GM21576 (cell line): ENCODE results near the gene NFATC2.

Source experiments
- ATAC-seq: cut with Tn5 transposase; IDR thresholded peaks from one replicate; pipeline ENCODE4 v1.9.1; 2021; ENCODE audit warnings: mild to moderate bottlenecking, moderate library complexity; ENCODE audit not compliant: unreplicated experiment

Gene NFATC2

DNA sequence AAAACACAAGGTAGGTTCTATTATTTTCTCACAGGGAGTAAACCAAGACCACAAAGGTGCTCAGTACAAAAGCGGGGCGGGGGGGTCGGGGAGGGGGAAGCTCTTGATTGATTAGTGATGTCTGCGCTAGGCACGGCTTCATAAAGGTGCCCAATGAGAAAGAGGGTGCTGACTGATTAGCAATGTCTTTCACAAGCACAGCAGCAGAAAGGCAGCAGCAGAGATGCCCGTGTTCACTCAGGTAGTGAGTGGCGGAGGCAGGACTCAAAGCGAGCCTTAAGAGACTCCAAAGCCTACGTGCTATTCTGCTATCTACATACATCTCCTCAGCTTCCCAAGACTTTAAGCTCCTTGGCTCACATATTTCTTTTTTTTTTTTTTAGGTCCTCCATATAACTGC, 20.3 kb downstream of the NFATC2 start:
- ATAC-seq: no peak

DNA sequence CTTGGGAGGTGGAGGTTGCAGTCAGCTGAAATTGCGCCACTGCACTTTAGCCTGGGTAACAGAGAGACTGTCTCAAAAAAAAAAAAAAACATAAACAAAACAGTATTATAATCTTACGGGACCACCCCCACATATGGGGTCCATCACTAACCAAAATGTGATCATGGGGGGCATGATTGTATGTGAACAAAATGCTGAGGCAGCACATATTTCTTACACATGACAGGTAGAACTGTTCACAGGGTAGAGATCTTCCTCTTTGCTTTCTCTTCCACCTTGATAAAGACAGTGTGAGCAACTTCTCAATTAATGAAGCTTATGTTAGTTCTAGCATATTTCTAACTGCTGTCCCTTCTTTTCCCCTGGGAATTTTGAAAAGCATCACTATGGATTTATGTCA, 24.7 kb downstream of the NFATC2 start:
- no peak for ATAC-seq

DNA sequence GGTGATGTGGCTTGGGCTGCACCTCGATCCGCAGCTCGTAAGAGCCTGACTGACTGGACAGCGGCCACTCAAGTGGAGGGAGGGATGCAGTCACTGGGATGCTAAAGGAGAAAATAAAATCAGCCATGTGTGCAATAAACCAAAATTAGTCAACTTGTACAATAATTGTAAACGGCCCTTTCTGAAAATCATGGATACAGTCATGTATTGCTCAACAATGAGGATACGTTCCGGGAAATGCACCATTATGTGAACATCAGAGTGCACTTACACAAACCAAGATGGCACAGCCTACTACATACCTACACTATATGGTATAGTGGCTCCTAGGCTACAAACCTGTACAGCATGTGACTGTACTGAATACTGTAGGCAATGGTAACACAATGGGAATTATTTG, 25.7 kb downstream of the NFATC2 start:
- no peak for ATAC-seq

DNA sequence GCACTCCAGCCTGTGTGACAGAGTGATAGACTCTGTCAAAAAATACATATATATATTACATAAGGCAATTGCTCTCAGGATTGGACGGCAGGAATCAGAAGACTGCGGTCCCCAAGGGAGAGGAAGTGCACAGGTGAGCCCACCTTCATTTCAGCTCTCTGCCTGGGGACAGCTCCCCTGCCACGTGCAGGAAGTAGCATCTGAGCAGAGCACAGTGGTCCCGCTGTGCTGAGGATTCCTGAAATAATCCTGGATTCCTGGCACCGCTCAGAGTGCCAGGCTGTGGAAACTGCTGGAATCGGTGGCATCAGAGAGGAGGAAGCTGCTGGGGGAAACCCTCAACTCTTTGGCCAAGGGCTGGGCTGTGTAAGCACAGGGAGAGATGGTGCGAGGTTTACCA, 27.7 kb downstream of the NFATC2 start:
- ATAC-seq: no peak

DNA sequence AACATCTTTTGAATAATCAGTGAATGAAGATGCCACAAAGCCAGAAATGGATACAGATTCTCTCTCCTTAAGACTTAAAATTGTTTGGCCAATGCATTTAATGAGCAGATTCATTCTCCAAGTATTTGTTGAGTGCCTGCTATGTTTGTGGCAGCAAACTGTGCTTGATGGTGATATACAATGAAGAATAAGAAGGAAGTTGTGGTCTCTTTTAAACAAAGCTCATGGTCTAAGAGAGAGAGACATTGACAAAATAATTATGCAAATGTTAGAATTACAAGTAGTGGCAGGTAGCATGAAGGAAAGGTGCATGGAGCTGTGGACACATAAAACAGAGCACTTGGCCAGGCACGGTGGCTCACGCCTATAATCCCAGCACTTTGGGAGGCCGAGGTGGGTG, 28.3 kb downstream of the NFATC2 start:
- ATAC-seq: no peak

DNA sequence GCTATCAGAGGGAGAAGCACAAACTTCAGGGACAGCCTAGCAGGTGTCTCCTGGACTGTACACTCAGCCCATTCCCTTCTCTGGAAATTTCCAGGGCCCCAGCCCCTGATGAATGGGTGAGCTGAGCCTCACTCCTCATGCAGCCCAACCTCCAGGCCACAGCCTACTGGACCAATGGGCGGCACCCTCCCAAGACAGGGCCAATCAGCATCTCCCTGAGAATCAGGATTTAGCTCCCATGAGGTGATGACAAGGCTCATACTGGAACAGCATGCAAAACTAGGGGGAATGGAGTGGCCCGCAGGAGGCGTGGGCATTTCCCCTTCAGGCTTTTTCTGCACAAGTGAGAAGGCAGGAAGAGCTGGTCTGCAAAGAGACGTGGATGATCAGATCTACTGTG, 29.0 kb downstream of the NFATC2 start:
- no peak for ATAC-seq

DNA sequence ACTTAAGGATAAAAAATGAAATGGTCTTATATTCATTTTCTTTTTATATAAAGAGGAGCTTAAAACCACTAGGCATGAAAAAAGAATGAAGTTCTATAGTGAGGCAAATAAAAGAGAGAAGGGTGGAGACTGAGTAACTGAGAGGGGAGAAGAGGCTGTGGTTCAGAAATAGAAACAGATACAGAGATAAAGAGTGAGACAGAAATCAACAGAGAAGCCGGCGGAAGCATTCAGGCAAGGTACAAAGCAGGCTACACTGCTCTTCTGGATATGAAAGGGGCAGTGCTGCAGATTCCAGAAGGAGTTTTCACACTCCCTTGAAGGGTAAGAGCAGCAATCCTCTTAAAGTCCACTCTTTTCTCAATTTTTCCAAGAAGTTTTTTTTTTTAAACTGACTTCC, 29.9 kb downstream of the NFATC2 start:
- no peak for ATAC-seq

DNA sequence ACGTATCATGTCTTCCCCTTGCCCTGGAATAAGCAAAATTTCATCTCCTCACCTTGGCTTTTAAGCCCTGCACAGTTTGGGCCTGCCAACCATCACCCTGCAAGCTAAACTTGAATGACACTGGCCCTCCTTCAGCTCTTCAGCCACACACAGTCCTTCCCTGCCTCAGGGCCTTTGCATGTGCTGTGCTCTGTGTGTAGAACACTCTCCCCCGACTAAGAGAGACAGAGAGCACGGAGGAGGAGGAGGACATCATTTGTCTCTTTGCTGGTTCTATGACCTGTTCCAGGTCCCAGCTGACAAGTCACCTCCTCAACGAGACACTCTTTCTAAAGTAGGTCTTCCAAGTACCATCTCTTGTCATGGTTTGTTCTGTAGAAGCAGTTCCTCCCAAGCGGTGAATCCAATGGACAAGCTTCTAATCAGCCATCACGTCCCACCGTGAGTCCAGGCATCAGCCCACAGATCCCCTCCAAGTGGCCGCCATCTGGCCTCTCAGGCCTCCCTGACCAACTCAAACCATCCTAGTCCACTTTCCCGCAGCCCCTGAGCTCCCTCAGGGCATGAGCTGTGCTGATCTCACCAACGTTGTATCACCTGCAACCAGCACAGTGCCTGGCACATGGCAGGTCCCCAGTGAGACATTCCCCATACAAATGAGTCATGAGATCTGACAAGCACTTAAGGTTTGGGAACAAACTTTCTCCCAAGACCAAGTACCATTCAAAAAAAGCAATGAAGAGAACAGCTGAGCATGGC, 30.5 kb downstream of the NFATC2 start:
- no peak for ATAC-seq

DNA sequence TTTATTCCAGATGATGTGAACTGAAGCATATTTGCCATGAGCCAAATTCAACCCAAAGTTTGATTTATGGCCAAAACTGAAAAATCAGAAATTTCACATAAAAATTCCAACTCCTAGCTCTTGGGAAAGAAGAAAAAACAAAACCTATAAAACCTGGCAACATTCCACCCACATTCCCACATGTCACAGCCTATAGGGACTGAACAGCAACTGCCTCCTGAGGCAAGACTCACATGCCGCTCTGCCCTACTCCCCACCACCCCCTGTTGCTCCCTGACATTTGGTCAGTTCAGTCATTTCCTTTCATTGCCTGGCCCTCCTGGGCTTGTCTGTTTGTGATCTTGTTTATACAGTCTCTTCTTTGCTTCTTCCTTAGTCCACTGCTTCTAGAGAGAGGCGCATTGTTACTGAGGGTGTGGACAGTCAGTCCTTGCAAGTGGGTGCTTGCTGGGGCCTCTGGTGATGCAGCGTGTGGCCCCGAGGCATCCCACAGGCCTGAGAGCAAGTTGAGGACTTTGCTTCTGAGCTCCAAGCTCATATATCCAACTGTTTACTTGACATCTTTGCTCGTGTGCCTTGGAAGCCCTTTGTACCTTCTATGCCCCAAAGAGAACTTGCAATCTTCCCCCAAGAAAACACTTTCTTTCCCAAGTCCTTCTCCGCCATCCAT, 31.4 kb downstream of the NFATC2 start:
- no peak for ATAC-seq

DNA sequence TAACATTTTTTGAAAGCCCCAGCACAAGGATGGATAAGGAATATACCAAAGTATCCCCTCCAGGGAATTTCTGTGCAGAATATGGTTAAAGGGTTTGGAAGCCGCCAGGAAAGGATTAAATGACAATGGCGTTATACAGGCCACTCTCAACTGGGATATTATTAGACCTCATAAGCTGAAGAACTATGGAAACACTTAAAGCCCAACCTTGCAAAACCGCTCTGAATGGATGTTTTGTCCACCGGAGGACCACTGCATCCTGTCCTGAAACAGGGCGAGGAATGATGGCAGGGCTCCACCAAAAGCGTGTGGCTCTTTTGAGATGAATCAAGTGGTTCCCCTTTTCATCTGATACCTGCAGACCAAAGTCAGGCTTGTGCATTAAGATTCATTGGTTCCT, 32.4 kb downstream of the NFATC2 start:
- no peak for ATAC-seq

DNA sequence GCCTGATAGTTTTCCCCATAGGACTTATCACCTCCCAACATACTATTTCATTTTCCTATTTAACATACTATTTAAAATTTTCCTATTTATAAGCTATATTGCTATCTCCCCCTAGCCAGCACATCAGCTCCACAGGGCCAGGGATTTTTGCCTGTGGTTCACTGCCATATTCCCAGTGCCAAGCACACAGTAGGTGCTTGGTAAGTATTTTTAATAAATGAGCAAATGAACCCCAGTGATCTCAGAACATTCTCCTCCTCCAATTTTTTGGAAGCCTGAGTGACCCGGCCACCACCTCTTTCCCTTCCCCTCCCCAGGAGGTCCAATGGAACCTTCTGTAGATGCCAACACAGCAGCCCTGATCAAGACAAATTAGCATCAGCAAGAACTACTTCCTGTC, 33.3 kb downstream of the NFATC2 start:
- ATAC-seq: no peak

DNA sequence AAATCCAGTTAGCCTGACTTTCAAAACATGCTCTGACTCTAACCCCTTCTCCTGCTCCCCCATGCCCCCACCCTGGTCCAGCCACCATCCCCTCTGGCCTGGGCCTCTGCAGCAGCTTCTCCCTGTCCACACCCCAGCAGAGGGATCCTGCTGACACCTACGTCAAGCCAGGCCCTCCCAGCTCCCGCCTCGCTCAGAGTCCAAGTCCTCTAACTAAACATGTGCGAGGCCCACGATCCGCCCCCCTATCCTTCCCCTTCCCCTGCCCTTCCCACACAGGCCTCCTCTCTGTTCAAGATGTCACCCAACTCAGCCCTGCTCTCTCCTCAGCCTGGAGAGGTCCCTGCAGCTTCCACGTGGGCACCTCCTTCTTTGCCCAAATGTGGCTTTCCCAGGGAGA, 33.7 kb downstream of the NFATC2 start:
- no peak for ATAC-seq

DNA sequence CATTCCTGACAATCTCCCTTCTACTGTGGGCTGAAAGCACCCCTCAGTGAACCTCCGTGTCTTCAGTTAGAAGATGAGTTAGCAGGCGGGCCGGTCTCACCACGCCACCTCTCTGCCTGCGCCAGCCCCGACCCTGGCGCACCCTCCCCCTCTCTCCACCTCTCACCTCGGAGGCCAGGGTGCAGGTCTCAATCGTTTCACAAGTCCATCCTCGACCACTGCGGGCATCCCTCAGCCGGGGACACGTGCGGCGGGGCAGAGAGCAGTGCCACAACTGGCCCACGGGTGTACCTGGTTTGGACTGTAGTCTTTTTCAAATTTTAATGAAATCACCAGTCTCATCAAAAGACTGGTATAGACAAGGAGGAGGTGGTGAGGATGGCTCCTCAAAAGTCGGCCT, 34.4 kb downstream of the NFATC2 start:
- ATAC-seq: no peak

DNA sequence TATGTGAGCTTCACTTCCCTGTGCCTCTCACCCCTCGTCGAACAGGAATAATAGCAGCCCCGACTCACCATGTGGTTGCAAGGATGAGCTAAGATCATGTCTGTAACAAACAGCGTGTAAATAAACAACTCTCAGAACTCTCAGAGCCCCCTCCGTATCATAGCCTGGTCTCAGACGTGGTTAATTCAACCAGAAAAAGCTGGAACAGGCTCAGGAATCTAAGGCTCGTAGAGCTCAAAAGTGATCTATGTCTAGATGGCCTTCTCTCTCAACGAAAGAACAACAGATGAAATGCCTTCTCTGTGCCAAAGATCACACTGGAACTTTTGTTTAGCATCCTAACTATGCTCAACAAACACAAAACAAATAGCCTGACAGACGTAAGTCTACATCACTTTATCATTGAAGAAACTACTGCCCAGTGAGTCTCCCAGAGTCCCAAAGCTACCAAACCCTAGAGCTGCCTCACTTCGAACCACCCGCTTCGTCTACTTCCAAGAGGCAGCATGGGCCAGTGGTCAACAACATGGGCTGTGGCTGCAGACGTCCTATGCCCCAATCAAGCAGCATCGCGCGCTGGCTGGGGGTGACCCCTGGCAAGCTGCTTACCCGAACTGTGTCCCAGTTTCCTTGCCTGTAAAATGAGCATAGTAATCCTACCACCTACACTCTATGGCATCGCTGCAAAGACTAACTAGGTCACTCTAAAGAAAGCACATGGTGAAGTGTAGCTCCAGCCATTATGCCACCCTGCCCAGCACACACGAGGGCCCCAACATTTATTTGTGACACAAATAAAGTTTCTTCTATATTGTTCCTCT, 35.1 kb downstream of the NFATC2 start:
- no peak for ATAC-seq

DNA sequence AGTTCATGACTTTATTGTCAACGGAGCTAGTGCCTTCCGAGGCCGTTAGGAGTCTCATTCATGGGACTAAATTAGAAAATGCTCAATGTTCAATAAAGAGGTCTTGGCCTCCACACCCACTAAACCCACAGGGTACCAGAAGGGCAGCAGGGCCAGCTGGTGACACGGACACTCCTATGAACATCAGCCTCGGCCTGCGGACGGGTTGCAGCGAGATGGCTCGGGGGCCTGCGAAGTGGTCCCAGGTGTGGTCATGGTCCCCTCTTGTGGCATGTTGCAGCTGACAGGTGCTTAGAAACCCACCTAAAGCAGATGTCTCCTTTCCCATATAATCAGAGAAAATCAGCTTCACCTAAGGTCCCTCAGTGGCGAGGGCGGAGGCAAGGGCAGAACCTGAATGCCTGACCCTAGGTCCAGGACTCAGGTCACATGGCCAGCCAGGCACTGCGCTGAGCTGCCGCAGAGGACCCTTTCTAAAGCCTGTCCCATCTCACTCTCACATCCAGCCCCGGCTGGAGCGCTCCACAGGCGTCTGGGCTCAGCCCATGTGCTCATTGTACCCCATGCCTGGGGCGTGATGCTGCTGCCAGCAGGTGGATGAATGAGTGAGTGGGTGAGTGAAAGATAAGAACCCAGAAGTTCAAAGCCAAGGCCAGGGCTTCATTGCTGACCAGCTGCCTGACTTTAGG, 35.8 kb downstream of the NFATC2 start:
- no peak for ATAC-seq

DNA sequence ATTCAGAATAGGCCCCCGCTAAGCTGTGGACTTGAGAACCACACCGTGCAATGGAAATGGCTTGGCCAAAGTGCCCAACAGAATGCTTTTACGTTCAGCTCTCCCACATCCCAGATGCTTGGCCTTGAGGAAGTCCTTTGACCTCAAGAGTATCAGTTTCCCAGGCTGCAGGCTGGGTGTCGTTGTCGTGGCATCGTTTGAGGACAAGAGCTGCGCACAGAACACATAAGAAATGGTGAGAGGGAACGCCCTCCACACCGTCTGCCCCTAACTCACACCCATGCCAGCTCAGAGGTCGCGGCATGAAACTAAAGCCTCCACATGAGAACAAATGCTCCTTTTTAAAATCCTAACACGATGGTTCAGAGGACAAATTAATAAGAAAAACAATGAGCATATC, 37.0 kb downstream of the NFATC2 start:
- no peak for ATAC-seq

DNA sequence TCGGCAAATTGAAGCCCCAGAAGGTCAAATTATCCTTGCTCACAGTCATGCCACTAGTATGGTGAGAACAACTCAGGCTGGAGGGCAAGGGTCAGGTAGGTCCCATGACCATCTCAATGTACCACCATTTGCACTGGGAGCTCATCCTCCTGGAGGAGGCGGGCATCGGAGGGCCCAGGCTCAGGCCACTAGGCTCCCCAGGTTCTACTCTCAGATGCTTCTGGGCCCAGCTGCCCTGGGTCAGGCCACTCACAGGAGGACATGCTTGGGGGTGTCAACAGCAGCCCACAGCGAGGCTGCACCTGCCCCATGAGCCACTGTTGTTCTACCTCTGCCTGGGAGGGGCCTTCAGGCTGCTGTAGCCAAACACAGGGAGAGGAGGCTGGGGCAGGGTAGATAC, 39.1 kb downstream of the NFATC2 start:
- ATAC-seq: no peak

DNA sequence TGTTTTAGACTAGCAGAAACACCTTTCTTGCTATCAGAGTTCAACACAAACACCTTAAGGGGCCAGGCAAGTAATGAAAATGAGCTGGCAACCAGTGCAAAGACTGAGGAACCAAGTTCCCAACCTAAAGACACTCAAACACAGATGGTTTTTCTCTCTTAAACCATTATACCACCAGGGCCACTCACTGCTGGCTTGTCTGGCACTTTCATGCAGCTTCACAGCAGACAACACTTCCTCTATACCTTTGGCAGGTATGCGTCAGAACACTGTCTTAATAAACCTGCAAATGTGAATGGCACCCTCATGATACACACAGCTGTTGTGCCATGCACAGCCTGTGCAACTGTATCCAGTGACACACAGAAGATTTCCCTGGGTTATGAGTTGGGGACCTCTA, 41.6 kb downstream of the NFATC2 start:
- ATAC-seq: no peak

DNA sequence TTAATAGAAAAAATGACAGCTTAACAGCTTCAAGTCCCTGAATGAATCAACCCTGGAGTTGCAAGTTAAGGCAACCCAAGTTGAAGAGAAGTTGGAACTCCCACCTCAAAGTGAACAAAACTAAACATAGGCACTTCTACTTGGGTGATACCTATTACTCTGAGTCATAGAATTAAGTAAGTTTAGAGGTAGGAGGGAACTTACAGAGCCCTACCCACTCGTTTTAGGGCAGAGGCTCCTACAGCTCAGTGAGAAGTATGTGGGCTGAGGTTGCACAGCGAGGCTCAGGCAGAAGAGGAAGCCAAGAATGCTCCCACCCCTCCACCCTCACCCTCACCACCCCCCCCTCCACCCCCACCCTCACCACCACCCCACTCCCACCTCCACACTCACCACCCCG, 42.2 kb downstream of the NFATC2 start:
- ATAC-seq: peak; percentile 69

DNA sequence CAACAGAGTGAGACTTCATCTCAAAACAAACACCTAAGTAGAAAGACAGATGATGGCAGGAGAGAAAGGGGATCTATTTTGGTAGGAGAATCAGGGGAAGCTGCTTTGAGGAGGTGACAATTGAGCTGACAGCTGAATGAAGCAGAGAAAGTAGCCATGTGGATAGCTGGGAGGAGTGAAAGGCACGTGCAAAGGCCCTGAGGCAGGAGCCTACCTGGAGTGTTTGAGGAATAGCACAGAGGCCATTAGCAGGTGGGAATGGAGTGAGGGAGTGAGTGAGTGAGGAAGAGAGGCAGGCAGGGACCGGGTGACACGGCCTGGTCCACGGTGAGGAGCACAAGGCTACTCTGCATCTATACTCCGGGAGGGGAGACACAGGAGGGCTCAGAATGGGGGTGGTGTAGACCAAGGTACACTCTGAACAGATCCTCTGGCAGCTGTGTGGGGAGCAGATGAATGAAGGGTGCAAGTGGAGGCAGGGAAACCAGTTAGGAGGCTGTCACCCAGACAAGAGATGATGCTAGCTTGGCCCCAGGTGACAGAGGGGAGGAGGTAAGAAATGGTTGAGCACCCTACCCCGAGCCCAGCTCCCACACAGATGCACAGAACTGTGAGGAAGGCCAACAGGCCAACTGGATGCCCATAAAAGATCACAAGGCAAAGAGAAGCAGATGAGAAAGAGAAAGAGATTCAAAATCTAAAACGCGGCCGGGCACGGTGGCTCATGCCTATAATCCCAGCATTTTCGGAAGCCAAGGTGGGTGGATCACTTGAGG, 43.6 kb downstream of the NFATC2 start:
- ATAC-seq: no peak
